Effector memory CD4-positive, alpha-beta T cell (primary cell): ENCODE data around the gene LRBA.

Experiments
- DNase-seq, 3 donors: peaks; one replicate each; pipeline ENCODE4 v3.0.0-alpha.2; 2020
- H3K27ac ChIP-seq: 2 replicates; pipeline ENCODE4 v1.7.0; 2013; ENCODE audit warnings: mild to moderate bottlenecking, low read length, moderate library complexity; ENCODE audit not compliant: insufficient read depth, poor library complexity, severe bottlenecking
- H3K27me3 ChIP-seq: replicated peaks from 2 replicates; pipeline ENCODE4 v1.7.0; 2013; ENCODE audit warnings: mild to moderate bottlenecking, low read length; ENCODE audit not compliant: insufficient read depth, control insufficient read depth, poor library complexity, severe bottlenecking
- H3K36me3 ChIP-seq: 2 replicates; pipeline ENCODE4 v1.7.0; 2013; ENCODE audit warnings: mild to moderate bottlenecking, low read length, moderate library complexity; ENCODE audit not compliant: control insufficient read depth, insufficient read depth
- H3K4me1 ChIP-seq: 2 replicates; pipeline ENCODE4 v1.7.0; 2013; ENCODE audit warnings: low read length, mild to moderate bottlenecking; ENCODE audit not compliant: control insufficient read depth, insufficient read depth, poor library complexity, severe bottlenecking
- H3K4me3 ChIP-seq: 2 replicates; pipeline ENCODE4 v1.7.0; 2013; ENCODE audit warnings: low read length, low read depth, mild to moderate bottlenecking; ENCODE audit not compliant: insufficient read depth, poor library complexity, severe bottlenecking
- H3K9me3 ChIP-seq: 2 replicates; pipeline ENCODE4 v1.7.0; 2013; ENCODE audit warnings: mild to moderate bottlenecking, low read length, moderate library complexity; ENCODE audit not compliant: control insufficient read depth

LRBA gene

DNA sequence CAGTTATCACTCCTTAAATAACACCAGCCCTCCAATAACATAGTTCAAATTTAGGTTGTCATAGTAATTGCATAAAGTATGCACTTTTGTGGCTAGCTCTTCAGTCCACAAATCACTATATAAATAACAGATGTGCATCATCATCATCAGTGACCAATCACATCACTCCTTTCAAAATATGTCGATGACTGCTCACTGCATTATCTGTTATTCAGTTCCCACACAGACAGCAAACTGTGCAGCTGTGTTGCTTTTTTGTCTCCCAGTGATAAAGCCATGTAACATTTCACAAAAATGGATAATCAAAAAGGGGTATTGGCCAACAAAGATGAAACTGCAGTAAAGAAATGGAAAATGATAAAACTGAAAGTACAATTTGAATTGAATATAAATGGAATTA lies 731.4 kb downstream of the LRBA start:
- no peaks in the 10 kb centered on the region for H3K9me3 ChIP-seq
- no peaks in the 10 kb centered on the region for H3K27me3 ChIP-seq
- H3K36me3 ChIP-seq, result peaks cover 39% of the 10 kb centered on the region
- no peak for DNase-seq
- no peak overlapping the region for H3K27ac ChIP-seq
- H3K4me3 ChIP-seq, result no peak overlapping the region
- no peaks in the 10 kb centered on the region for H3K4me1 ChIP-seq

DNA sequence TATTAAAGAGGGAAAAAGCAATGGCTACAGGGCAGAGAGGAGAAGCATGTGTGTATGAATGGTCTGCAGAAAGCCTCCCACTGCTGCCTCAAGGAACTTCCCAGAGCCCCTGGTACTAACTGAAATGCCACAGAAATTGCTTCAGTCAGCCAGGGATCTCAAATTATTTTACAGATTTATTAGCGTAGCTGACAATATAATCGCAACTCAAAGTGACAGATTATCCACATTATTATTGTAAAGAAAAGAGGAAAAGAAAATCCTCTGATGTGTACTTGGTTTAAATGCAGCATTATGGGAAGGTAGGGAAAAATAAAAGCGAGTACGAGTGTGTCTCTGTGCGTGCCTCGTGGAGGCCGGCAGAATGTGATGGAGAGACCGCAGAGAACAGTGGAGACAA lies 734.1 kb downstream of the LRBA start:
- Histone ChIP-seq H3K4me3 (no peak overlapping the region), H3K9me3 (no peaks in the 10 kb centered on the region), H3K36me3 (peaks cover 53% of the 10 kb centered on the region), H3K4me1 (no peaks in the 10 kb centered on the region), H3K27ac (no peak overlapping the region), H3K27me3 (no peaks in the 10 kb centered on the region)
- DNase-seq, result no peak

DNA sequence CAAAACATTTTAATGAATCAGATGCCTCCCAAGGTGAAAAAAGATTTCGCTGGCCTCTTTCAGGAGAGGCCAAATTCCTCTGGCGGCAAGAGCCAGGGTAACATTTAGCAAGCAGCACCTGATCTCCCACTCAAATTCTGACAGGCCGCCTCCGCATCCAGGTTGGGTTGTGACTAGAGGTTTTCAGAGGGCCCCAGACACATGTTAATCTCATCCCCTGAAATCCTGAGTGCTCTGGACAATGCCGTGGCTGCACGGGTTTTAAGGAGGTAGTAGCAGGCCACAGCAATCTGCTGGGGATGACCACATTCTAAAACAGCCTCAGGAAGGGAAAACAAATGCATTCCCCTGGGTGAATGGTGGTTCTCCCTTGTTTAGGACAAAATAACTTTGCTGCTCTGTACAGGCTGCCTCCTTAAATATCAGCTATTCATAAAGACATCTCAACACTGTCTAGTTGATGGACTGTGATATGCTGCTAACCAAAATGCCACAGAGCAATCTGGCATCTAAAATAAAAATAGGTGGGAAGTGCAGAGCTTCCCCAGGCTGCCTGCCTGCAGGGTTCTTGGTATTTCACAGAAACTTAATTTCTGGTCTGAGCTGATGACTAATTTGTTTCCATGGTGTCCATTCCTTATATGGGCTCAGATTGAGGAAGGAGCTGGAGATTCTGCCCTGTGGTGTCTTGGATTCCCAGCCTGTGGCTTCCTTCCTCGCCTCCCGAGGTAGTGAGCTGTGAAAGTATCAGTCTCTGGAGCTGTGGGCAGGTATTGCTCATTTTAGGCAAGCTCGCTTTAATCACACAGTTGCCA lies 734.8 kb downstream of the LRBA start:
- Histone ChIP-seq H3K27ac (no peak overlapping the region), H3K36me3 (peaks cover 51% of the 10 kb centered on the region), H3K27me3 (no peaks in the 10 kb centered on the region), H3K9me3 (no peaks in the 10 kb centered on the region), H3K4me1 (no peaks in the 10 kb centered on the region), H3K4me3 (no peak overlapping the region)
- DNase-seq, result no peak

- H3K9me3 ChIP-seq, result no peaks in the 10 kb centered on the region
- H3K27me3 ChIP-seq, result no peaks in the 10 kb centered on the region
- H3K4me1 ChIP-seq, result no peaks in the 10 kb centered on the region
- no peak for DNase-seq
- no peak overlapping the region for H3K27ac ChIP-seq
- H3K36me3 ChIP-seq, result peaks cover 46% of the 10 kb centered on the region
- no peak overlapping the region for H3K4me3 ChIP-seq
Observed at GRCh38 chr4:150278206-150278605, 736.9 kb downstream of the LRBA start.

- peaks cover 16% of the 10 kb centered on the region for H3K36me3 ChIP-seq
- H3K27me3 ChIP-seq, result no peaks in the 10 kb centered on the region
- no peak for DNase-seq
- no peaks in the 10 kb centered on the region for H3K4me1 ChIP-seq
- H3K27ac ChIP-seq, result no peak overlapping the region
- H3K4me3 ChIP-seq, result no peak overlapping the region
- H3K9me3 ChIP-seq, result no peaks in the 10 kb centered on the region
Observed at GRCh38 chr4:150268444-150268843, 746.6 kb downstream of the LRBA start.

DNA sequence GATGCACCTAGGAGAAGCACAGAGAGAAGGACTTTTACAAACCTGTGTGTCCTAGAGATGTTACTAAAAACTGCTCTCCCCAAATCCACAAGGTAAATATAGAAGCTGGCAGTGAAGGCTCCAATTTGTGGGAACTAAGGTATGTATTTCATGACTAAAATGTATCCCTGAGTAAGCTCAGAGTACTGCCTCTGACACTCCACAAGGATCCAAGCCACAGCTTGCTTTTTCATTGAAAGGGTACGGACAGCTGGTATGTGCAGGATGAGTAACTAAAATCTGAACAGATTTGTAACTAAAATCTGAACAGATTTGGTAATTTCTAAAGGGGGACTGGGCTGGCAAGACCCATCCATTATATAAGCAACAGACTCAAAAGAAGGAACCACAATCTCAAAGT lies 749.3 kb downstream of the LRBA start:
- no peak overlapping the region for H3K27ac ChIP-seq
- H3K9me3 ChIP-seq, result no peaks in the 10 kb centered on the region
- H3K27me3 ChIP-seq, result no peaks in the 10 kb centered on the region
- H3K36me3 ChIP-seq, result peaks cover 16% of the 10 kb centered on the region
- no peak overlapping the region for H3K4me3 ChIP-seq
- no peak for DNase-seq
- no peaks in the 10 kb centered on the region for H3K4me1 ChIP-seq

DNA sequence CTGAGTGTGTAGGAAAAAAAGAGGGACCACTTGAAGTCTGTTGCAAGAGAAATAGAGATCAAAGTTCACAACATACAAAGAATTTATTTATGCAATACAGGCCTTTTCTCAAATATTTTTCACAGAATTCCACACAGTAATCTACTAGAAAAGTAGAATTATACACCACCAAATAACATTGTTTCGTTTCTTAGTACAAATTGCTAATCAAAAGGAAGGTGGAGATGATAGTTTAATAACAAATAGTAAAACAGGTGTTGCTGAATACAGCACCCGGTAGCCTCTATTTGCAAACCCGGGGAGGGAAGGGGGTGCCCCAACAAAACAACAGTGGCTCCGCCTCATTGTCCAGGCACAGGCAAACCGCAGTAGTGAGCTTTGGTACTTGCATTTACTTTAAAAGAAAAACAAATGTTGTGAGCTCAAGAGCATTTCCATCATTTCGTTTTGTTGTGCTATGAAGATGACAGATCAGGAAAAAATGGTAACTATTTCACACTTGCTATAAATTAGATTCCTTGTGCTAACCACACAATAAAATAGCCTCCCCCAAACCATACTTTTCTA lies 750.4 kb downstream of the LRBA start:
- Histone ChIP-seq H3K36me3 (peaks cover 16% of the 10 kb centered on the region), H3K27ac (no peak overlapping the region), H3K9me3 (no peaks in the 10 kb centered on the region), H3K4me3 (no peak overlapping the region), H3K4me1 (no peaks in the 10 kb centered on the region), H3K27me3 (no peaks in the 10 kb centered on the region)
- no peak for DNase-seq

DNA sequence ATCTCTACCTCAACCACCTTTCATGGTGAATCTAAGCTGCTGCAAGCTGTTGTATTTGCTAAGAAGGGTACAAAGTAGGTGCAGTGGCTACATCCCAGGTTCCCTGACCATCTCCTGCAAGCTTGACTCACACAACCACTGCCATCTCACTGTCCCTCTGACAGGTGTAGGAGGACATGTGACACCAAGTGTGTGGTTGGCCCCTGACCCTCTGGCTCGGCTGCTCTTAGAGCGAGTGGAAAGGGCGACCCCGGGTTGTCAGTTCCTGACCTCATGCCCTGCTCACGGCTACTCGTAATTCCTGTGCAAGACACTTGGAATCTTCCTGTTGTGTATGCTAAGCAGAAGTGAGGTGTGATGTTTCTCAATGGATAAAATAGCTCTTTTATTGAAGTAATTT lies 752.5 kb downstream of the LRBA start:
- H3K36me3 ChIP-seq, result peaks cover 16% of the 10 kb centered on the region
- no peak for DNase-seq
- no peak overlapping the region for H3K4me3 ChIP-seq
- H3K9me3 ChIP-seq, result no peaks in the 10 kb centered on the region
- no peaks in the 10 kb centered on the region for H3K27me3 ChIP-seq
- H3K4me1 ChIP-seq, result no peaks in the 10 kb centered on the region
- H3K27ac ChIP-seq, result no peak overlapping the region

- Histone ChIP-seq H3K4me1 (no peaks in the 10 kb centered on the region), H3K9me3 (no peaks in the 10 kb centered on the region), H3K27ac (no peak overlapping the region), H3K4me3 (no peak overlapping the region), H3K27me3 (no peaks in the 10 kb centered on the region), H3K36me3 (peaks cover 15% of the 10 kb centered on the region)
- no peak for DNase-seq
Observed at GRCh38 chr4:150261571-150261970, 753.5 kb downstream of the LRBA start.

DNA sequence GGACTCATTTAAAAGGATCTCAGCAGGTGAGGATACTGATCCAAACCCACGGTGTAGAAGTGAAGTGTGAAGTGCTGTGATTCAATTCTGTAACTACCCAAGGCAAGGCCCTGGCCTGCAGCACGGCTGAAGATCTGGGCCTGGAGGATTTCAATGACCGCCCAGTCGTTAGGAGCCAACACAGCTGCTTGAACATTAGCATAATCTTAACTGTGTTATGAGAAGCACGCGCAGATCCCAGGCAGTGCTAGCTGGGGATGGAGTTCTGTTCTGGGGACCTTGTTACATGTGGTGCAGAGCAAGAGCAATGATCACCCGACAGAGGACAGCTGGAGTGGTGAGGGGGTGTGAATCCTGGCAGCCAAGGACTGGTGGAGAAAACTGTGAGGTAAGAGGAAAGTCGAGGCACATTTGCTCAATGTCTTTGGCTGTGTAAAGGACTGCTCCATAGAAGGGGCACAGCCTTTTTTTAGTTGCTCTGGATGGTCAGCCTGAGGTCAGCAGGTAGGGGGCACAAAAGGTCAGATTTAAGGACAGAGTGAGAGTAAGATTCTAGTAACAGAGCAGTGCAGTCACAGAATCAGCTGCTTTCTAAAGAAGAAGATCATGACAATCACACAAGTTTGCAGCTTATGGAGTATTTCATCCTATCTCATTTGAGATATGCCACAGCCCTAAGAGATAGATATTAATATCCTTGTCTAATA lies 755.1 kb downstream of the LRBA start:
- H3K9me3 ChIP-seq, result no peaks in the 10 kb centered on the region
- H3K4me3 ChIP-seq, result no peak overlapping the region
- H3K27ac ChIP-seq, result no peak overlapping the region
- H3K4me1 ChIP-seq, result no peaks in the 10 kb centered on the region
- H3K36me3 ChIP-seq, result peaks cover under 1% of the 10 kb centered on the region
- no peak for DNase-seq
- H3K27me3 ChIP-seq, result no peaks in the 10 kb centered on the region
